Measurements from ENCODE around the gene B3GNT4. TPM values are rescaled to one million over a fixed set of nuclear protein-coding genes. Genes with fewer than 3 reads are reported as not detected.
A peak's percentile ranks its signal among the peaks of the same experiment; 100 is the strongest.
"Not testable (repeated sequence)": the region's sequence is repeated elsewhere in the genome, so short reads cannot be mapped to it uniquely, and the experiment has no call there.

Gene B3GNT4
- total RNA-seq, 1 experiment from 2014 or later, result 0.40 TPM

DNA sequence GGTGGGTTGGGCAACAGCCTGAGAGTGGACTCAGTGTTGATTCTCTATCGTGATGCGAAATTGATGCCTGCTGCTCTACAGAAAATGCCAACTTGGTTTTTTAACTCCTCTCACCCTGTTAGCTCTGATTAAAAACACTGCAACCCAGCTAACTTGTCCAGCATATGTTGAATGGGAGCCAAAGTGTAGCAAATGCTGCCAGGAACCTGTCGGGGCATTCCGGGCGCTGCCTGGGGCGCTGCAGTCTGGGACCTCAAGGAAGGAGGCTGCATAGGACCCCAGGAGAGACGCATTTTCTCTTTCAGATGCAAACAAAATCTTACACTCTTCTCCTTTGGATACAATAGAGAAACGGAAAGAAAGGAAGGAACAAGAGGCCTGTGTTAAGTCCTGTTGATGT, 3.9 kb downstream of the B3GNT4 start:
- DNase-seq (ENCODE audit: extremely low read depth, low read depth), result no peak

DNA sequence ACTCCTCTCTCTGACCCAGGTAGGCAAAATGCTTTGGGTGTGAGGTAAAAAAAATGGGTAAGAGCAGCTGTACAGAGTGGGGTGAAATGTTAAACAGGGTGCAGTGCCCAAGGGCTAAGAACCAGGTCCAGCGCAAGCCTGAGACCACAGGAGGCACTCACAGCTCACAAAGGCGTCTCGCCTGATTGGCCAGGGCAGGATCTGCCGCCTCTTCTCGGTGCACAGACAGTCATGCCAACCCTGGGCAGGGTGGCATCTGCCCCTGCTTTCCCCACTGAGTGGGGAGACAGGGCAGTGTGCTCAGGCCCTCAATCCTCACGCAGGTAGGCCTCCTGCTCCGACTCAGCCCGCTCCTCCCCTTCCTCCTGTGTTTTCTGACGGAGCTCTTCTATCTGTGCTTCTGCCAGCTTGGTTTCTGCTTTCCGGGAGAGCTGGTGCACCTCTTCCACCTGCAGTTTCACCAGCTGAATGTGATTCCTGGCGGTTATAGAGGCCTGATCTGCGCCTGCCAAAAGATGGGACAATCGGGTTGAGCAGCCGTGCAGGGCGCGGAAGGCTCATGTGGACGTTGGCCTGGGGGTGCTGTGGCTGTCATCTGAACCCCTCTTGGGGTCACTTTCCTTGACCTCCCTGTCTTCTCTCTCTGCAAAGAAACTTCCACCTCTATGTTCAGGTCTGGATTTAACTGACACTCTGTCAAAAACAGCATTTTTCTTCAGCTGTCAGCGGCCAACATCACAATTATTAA, 4.7 kb downstream of the B3GNT4 start:
- DNase-seq (ENCODE audit: extremely low read depth, low read depth), result no peak

DNA sequence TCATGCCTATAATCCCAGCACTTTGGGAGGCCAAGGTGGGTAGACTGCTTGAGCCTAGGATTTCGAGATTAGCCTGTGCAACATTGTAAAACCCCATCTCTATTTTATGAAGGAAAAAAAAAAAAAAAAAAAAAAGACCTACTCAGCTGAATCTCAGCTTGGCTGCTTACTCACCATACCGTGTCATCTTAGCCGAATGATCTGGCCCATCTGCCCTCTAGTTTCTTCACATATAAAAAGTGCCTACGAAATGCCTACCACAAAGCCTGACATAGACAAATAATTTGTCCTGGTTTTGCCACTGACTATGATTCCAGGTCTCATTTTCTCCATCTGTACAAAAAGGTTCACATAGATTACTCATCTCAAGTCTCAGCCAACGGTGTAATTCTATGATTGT, 12.3 kb downstream of the B3GNT4 start:
- DNase-seq (ENCODE audit: extremely low read depth, low read depth), result no peak

DNA sequence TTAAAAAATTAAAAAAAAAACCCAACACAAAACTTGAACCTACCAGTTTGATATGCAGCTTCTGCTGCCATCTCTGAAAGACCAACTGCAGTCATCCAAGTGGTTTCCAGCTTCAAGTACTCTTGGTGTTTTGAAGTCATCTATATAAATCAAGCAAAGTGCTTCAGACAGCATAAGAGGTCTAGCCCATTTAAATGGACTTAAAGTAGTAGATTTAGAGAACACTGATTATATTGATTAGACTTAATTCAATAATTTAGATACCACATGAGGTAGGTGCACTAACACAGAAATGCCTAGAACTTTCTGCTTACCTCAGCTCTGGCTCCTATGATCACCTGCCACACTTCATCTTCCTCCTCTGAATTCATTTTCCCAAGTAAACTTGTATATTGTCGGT, 12.9 kb downstream of the B3GNT4 start:
- no peak for DNase-seq (ENCODE audit: extremely low read depth, low read depth)

DNA sequence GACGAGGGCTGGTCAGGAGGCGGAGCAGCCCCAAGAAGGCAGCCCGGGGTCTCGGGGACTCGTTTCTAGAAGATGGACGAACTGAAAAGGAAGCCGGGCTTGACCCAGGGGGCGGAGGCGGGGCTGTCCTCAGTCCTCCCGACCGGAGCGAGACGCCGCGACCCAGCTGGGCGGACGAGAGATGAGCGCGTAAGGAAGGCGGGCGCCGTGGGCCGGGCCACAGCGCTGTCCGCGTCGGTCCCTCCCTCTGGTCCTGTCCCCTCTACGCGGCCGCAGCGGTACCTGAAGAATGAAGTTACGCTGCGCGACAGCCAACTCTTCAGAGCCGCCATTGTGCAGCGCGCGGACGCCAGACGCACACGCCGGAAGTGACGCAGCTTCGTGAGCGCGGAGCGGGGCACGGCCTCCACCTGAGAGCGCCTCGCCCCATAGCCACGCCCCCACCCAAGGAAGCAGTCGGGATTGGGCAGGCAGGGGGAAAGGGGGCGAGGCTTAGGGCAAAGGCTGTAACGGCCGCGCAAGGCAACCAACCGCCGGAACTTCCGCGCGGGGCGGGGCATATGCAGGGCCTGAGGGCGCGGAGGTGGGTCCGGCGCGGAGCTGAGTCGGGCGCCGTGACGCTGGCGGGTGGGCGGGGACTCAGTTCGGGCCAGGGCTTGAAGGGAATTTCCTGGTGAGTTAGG, 22.3 kb downstream of the B3GNT4 start, which contains the start of gene DIABLO:
Gene DIABLO, minus strand, starts transcription at position 370 of the 683 bp plus-strand sequence. Its CDS starts 38 bp downstream, at position 332.
- peak; percentile 99 for DNase-seq (ENCODE audit: extremely low read depth, low read depth)

DNA sequence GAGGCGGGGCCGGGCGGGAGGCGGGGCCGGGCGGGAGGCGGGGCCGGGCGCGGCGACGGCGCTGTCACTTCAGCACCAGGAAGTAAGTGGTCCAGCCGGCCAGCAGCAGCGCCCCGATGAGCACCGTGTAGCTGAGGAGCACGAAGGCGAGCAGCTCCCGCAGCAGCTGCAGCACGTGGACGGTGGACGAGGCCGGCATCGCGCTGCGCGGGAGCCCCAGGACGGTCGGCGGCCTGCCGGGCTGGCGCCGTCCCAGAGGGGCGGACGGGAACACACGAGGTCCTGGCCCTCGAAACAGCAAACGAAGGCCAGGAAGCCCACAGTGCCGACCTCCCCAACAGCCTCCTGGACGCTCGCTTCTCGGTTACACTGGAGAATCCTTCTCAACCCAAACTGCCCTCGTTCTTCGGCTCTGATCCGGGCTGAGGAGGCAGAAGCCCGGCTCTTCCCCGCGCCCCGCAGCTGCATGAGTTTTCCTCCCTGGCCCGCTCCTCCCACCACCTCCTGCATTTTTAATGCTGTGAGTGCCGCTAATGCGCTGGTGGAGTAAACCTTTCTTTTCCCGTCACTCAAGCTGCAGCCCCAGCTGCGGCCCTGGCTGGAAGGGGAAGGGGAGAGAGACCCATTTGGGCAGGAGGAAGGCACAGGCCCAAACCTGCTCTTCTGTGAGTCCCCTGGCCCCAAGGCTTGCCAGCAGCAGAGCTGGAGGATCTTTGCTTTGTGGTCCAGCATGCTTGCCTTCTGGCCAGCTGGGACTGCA, 23.0 kb downstream of the B3GNT4 start:
- DNase-seq (ENCODE audit: extremely low read depth, low read depth), result no peak

DNA sequence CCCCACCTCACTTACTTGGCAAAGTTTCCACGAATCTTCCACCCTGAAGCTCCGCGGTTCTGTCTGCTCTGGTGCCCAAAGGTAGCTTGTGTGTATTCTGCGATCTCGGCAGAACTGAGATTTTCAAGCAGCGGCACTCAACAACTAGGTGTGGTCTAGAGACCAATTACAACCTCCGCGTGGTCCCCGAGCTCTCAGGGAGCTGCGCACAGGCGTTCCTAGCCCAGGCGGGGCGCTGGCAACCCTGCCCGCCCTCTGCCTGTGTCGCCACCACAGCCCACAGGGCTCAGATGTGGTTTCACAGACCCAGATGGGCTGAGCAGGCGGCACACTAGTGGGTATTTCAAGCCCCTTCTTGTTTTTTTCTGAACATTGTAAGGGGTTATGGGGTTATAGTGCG, 23.8 kb downstream of the B3GNT4 start:
- no peak for DNase-seq (ENCODE audit: extremely low read depth, low read depth)

DNA sequence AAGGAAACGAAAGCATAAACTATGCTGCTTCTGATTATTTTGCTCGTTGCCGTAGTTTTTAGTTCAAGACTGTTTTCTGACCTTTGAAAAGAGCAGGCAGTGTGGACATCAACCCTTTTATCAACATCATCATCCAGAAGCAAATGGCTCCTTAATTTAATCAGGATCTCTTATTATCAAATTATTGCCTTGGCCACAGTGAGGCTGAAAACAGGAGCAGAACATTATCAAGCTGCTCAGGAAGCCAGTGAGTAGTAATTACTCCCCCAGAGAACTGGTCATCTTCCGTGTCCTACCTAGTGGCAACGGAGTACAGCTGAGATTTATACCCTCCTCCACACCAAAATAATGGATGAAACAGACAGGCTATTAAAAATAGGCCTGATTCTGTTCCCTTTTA, 24.6 kb downstream of the B3GNT4 start:
- no peak for DNase-seq (ENCODE audit: extremely low read depth, low read depth)

DNA sequence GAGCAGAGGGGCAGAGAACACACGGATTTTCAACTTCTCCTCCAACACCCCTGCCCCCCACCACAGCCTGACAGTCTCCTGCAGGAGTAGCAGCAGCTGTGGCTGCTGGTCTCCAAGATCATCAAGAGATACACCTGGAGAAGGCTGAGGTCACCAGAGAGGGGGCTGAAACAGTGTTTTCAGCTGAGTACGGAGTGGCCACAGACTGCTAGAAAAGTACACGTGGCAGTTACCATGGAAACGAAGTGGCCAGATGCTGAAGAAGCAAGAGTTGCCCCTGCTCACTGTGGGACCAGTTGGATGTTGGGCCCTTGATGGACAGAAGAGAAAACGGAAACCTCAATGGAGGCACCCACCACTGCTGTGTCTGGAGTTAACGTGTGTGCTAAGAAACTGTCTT, 27.3 kb downstream of the B3GNT4 start:
- no peak for DNase-seq (ENCODE audit: extremely low read depth, low read depth)

DNA sequence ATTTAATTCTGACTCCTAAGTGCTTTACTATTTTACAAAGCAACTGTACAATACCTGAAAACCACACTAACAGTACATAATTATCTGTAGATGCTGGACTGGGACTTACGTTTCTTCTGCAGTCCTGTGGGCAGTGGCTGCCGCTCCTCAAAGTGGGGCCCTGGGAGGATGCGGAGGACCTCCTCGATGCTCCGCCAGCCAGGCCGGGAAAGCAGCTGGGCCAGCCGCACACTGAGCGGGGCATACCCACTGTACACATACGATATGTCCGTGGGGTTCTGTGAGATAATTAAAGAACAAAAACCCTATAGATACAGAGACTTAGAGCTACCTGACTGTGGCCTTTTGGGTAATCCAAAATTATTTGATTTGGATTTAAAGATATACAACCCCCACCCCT, 29.2 kb downstream of the B3GNT4 start:
- DNase-seq (ENCODE audit: extremely low read depth, low read depth), result no peak

DNA sequence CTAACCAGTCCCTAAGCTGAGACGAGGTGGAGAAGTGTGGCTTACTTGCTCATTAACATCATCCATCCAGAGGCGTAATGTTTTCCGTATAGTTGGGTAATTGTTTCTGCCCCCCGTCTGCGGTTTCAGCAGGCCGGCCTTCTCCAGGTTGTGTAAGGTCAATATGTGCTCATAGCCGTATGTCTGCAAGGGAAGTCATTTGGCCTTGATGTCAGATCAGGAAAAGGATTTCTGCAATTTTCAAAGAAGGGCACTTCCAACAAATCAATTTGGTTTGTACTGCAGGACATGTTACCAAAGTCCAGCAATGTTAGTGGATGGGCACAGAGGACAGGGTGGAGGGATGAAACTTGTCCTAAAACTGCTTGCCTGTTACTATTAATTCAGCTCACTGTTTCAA, 32.2 kb downstream of the B3GNT4 start:
- no peak for DNase-seq (ENCODE audit: extremely low read depth, low read depth)

DNA sequence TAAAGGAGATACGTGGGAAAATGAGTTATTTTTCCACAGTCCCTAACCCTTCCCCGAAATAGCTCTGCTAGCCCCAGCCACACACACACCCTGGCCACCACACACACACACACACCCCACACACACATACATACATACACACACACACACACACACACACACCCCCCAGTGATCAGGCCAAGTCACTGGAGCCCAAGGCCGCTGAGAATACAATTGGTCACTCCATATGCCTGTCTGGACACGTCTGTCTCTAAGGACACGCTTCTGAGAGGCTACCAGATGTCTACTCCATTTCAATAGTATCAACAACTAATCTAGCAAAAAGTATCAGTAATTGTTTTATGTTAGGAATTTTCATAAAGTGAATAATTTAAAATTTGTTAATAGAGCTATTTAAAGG, 35.4 kb downstream of the B3GNT4 start:
- no peak for DNase-seq (ENCODE audit: extremely low read depth, low read depth)

DNA sequence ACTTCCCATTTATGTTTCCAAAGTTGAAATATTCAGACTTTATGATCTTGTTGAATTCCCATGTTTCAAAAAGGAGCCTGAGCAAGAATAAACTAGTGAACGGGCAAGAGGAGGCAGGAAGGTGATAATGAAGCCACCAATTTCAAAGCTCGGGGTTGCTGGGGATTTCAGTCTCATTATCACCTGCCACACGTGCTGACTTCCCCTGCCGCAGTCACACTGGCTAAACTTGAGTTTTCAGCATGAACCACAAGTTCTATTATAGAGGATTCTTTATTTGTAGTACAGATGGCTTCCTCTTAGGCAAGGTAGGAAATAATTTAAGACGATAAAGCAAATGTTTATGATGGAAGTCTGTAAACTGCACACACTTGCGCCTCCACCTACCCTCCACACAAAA, 40.5 kb downstream of the B3GNT4 start:
- DNase-seq (ENCODE audit: extremely low read depth, low read depth), result no peak

DNA sequence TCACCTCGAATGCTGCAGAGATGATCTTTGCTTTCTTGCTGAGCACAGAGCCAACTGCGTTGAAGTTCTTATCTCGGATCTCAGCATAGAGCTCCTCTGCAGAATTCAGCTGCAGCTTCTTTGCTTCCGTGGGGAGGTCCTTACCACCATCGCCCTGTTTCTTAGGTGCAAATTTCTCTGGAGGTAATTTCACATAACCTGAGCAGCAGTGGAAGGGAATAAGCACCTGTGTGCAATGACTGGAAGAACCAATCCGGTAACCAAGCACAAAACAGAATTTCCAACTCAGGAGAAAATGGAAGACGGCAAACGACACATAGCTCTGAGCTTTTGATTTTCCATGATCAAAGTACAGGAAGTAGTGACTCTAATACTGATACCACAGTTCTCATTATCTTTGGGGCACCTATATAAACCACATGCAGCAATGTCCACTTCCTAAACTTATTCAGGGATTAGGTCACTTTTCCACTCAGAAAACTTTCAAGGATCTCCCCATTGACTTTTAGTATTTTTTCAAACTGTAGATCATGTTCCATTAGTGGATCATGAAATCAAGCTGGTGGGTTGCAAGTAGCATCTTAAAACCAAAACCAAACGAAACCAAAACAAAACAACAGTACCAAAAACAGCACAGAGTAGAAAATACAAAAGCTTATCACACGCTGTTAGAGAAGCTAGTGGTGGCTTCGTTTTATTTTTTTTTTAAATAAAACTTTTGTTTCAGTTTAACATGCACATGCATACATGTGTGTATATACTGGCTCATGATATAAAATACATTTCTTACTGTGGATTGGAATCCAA, 41.3 kb downstream of the B3GNT4 start:
- DNase-seq (ENCODE audit: extremely low read depth, low read depth), result no peak

DNA sequence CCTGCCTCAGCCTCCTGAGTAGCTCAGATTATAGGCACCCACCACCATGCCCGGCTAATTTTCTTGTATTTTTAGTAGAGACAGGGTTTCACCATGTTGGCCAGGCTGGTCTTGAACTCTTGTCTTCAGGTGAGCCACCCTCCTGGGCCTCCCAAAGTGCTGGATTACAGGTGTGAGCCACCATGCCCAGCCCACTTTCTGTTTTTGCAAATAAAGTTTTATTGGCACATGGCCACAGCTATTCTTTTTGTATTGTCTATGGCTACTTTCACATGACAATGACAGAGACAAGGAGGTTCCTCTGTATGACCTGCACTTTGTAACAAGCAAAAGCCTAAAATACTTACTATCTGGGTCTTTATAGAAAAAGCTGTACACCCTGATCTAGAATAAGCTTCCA, 42.0 kb downstream of the B3GNT4 start:
- no peak for DNase-seq (ENCODE audit: extremely low read depth, low read depth)

DNA sequence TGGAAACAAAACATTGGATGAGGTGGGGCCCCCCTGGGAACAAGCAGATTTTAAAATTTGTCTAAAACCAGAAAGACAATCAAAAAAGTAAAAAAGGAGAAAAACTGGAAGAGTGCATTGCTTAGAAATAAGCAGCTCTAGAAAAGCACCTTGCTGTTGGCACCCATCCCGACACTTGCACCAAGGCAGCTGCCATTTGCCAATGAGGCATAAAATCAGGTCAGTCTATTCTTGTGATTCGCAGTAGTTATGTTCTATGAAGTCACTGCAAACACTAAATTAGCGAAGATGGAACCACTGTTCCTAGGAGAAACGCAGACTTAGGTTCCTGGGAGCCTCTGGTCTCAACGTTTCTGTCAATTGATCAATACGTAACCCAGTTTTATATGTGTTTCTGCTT, 46.5 kb downstream of the B3GNT4 start:
- DNase-seq (ENCODE audit: extremely low read depth, low read depth), result no peak

DNA sequence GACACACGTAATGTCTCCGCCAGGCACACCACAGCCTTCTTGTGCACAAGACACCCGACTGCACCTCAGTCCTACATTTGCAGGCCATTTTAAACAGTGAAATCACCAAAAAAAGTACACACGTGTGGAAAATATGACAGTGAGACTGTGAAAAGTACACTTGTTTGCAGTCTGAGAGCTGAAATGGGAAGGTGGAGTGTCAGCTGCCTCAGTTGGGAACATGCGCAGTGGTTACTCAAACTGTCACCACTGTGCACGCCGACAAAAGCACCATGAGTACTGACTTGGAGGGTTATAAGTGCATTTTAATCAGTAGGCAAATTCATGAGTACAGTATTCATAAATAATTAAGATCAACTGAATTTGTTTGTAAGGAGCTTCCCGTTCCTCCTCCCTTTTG, 47.0 kb downstream of the B3GNT4 start:
- DNase-seq (ENCODE audit: extremely low read depth, low read depth), result no peak

DNA sequence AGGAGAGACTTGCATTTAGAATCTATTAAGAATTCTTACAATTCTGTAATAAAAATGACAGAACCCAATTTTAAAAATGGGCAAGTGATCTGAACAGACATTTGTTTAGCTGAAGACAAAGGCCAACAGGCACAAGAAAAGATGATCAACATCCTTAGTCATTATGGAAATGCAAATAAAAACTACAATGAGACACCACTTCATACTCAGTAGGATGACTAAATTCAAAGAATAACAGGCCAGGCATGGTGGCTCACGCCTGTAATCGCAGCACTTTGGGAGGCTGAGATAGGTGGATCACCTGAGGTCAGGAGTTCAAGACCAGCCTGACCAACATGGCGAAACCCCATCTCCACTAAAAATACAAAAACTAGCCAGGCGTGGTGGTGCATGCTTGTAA, 55.0 kb downstream of the B3GNT4 start:
- not testable (repeated sequence) for DNase-seq (ENCODE audit: extremely low read depth, low read depth)

Data from NCI-H460 (cell line).